Sciatic nerve (tissue), 2 donors: Measurements from ENCODE around the gene NAPB. TPM values are rescaled to one million over a fixed set of nuclear protein-coding genes. Genes with fewer than 3 reads are reported as not detected.

ENCODE experiments used
- ATAC-seq: fragments of 200-7000 bp; cut with Tn5 transposase; one replicate; pipeline ENCODE4 v1.9.1; 2020; ENCODE audit warnings: mild to moderate bottlenecking, moderate library complexity
- DNase-seq: peaks from one replicate; pipeline ENCODE4 v3.0.0-alpha.2; 2020; ENCODE audit warnings: low spot score
- intact Hi-C: fragments of 100-400 bp; cut with DNase I; formaldehyde crosslinking; loops from one replicate; pipeline ENCODE4 v1.14.2; 2022
- total RNA-seq: library from RNA; stranded (reverse); fragmentation: NEBNext Ultra II Directional; extraction: Animal tissue kit (Norgen Biotek cat#: 25700); gene quantifications from one replicate; pipeline ENCODE4 v1.2.1, GENCODE V29; 2021
- donor health status: DM: no; HTN: no; CAD: no.
- donor health status: DM: no; HTN: no; CAD: no.

The NAPB gene
- total RNA-seq, 1 donor from 2014 or later, result 18.7 TPM

DNA sequence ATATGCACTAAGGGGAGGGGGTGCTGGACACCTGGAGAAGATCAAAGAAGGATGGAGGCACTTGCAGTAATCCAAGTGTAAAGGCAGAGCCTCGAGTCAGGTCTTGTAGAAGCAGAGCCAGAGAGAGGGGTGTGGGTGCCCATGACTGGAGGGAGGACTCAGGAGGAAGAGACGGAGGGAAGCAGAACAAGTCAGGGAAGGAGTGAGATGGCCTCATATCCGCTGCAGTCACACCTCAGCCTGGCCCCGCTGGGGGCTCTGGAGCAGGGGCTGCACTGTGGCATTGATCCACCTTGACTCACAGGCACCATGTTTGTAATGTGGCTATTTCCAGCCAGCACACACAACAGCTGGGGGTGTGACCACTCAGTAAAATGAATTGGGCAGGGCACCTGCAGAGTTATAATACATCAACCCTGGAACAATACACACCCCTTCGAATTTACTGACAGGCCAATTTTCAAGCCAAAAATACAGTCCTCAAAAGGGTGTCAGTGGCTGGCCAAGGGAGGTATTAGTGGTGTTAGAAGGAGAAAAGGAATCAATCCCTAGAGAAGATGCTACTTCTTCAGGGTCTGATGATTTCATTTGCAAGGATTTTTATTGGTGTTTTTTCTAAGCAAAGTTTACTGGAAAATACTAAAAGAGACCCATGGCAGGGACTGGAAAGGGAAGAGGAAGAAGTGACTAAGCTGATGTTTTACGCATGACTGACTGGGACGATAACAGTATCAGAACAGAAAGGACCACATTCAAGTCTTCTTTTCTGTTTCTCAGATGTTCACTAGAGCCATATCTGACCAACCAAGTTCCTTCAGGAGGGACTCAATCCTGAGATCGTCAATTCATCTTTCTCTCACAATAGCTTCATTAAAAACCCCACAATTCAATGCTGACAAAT lies 89.6 kb downstream of the NAPB start:
- ATAC-seq, result no peak
- DNase-seq, result no peak
- intact Hi-C loops, result no loop called here

GRCh38 chr20:23327617-23328333 lies 93.5 kb downstream of the NAPB start:
- intact Hi-C loops, result no loop called here
- DNase-seq, result no peak
- ATAC-seq, result no peak

- ATAC-seq, result no peak
- DNase-seq, result no peak
- intact Hi-C loops, result no loop called here
Observed at GRCh38 chr20:23326774-23327173, 94.5 kb downstream of the NAPB start.

GRCh38 chr20:23325107-23325506 lies 96.2 kb downstream of the NAPB start:
- intact Hi-C loops, result no loop called here
- ATAC-seq, result no peak
- DNase-seq, result no peak

Other genes with a start within 250 kb of the NAPB start
- 15.9 TPM for gene NXT1, start 70.7 kb downstream of the NAPB start, total RNA-seq
- gene GZF1, start 59.3 kb downstream of the NAPB start, total RNA-seq, result 15.7 TPM
- gene CSTL1, start 18.2 kb upstream of the NAPB start, total RNA-seq, result not detected
- not detected for gene CST11, start 31.4 kb upstream of the NAPB start, total RNA-seq
- gene CST8, start 69.6 kb upstream of the NAPB start, total RNA-seq, result not detected
- gene CST9L, start 147.0 kb upstream of the NAPB start, total RNA-seq, result not detected
- not detected for gene CST9, start 184.4 kb upstream of the NAPB start, total RNA-seq
- 731 TPM for gene CST3, start 216.5 kb upstream of the NAPB start, total RNA-seq